ENCODE data around the gene MINDY4B.
"Not testable (repeated sequence)": the region's sequence is repeated elsewhere in the genome, so short reads cannot be mapped to it uniquely, and the experiment has no call there.

The MINDY4B gene

GRCh38 chr3:150874666-150875219 lies 30.5 kb downstream of the MINDY4B start:
- DNase-seq = no peak
- Mint-ChIP-seq H3K4me3 (no peak overlapping the region), H3K27ac (no peak overlapping the region), H3K36me3 (ENCODE audit: low read depth) (no peaks in the 10 kb centered on the region), H3K27me3 (ENCODE audit: low read depth, poor library complexity) (no peaks in the 10 kb centered on the region), H3K9me3 (no peaks in the 10 kb centered on the region), H3K4me1 (peaks cover 49% of the 10 kb centered on the region)
- TF ChIP-seq, protein P1, sequence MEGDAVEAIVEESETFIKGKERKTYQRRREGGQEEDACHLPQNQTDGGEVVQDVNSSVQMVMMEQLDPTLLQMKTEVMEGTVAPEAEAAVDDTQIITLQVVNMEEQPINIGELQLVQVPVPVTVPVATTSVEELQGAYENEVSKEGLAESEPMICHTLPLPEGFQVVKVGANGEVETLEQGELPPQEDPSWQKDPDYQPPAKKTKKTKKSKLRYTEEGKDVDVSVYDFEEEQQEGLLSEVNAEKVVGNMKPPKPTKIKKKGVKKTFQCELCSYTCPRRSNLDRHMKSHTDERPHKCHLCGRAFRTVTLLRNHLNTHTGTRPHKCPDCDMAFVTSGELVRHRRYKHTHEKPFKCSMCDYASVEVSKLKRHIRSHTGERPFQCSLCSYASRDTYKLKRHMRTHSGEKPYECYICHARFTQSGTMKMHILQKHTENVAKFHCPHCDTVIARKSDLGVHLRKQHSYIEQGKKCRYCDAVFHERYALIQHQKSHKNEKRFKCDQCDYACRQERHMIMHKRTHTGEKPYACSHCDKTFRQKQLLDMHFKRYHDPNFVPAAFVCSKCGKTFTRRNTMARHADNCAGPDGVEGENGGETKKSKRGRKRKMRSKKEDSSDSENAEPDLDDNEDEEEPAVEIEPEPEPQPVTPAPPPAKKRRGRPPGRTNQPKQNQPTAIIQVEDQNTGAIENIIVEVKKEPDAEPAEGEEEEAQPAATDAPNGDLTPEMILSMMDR (IDR thresholded peaks at IDR 0.05) = no peak

GRCh38 chr3:150871192-150871591 lies 34.0 kb downstream of the MINDY4B start:
- no peak for DNase-seq
- Mint-ChIP-seq H3K27ac (no peak overlapping the region), H3K9me3 (peaks cover 2% of the 10 kb centered on the region), H3K4me3 (no peak overlapping the region), H3K27me3 (ENCODE audit: low read depth, poor library complexity) (peaks cover 4% of the 10 kb centered on the region), H3K4me1 (peaks cover 19% of the 10 kb centered on the region), H3K36me3 (ENCODE audit: low read depth) (no peaks in the 10 kb centered on the region)
- TF ChIP-seq, protein P1 (IDR thresholded peaks at IDR 0.05) = no peak

- Mint-ChIP-seq H3K27ac (no peak overlapping the region), H3K4me1 (peaks cover 11% of the 10 kb centered on the region), H3K27me3 (ENCODE audit: low read depth, poor library complexity) (peaks cover 4% of the 10 kb centered on the region), H3K9me3 (peaks cover 3% of the 10 kb centered on the region), H3K4me3 (no peak overlapping the region), H3K36me3 (ENCODE audit: low read depth) (no peaks in the 10 kb centered on the region)
- TF ChIP-seq, protein P1 (IDR thresholded peaks at IDR 0.05) = no peak
- no peak for DNase-seq
These were observed 34.8 kb downstream of the MINDY4B start for GRCh38 chr3:150870406-150870805.

DNA sequence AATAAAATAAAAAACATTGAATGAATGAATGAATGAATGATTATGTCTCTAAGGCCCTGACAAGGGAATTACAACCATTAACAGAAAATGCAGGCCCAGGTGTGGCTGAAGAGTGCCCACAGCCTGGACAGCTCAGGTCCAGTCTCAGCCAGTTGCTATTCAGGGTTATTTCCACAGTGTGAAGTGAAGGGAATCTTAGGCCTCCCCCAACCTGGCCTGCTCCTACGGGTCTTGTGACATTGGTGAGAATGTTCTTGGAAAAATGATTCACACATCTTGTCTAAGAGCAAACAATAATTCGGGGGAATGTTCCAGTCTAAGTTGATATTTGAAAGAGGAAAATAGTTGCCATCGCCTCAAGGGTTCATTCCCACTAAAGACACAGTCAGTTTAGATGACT lies 37.0 kb downstream of the MINDY4B start:
- TF ChIP-seq, protein P1 (IDR thresholded peaks at IDR 0.05) = no peak
- Mint-ChIP-seq H3K27me3 (ENCODE audit: low read depth, poor library complexity) (peaks cover 4% of the 10 kb centered on the region), H3K27ac (no peak overlapping the region), H3K36me3 (ENCODE audit: low read depth) (no peaks in the 10 kb centered on the region), H3K4me1 (peaks cover 6% of the 10 kb centered on the region), H3K4me3 (no peak overlapping the region), H3K9me3 (peaks cover 19% of the 10 kb centered on the region)
- no peak for DNase-seq

DNA sequence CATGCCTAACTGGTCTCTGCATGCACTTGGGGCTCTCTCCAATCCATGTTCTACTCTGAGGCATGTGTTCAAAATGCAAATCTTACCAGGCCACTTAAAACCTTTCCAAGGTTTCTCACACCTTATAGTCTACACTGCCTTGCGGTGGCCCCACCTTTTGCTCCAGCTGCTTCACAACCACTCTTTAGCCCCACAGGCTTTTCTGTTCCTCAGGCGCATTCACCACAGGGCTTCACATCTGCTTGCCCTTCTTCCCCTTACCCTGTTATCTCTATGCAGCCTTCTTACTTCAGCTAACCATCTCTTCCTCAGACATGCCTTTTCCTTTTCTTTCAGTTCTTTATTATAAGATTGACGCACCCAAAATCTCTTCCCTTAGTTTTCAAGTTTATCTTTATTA lies 37.8 kb downstream of the MINDY4B start:
- Mint-ChIP-seq H3K9me3 (peaks cover 27% of the 10 kb centered on the region), H3K36me3 (ENCODE audit: low read depth) (peaks cover 6% of the 10 kb centered on the region), H3K27ac (no peak overlapping the region), H3K4me3 (no peak overlapping the region), H3K27me3 (ENCODE audit: low read depth, poor library complexity) (peaks cover 4% of the 10 kb centered on the region), H3K4me1 (peaks cover 6% of the 10 kb centered on the region)
- TF ChIP-seq, protein P1 (IDR thresholded peaks at IDR 0.05) = no peak
- DNase-seq = no peak

- peaks cover 12% of the 10 kb centered on the region for H3K27me3 Mint-ChIP-seq (ENCODE audit: low read depth, poor library complexity)
- H3K9me3 Mint-ChIP-seq = peaks cover 36% of the 10 kb centered on the region
- not testable (repeated sequence) for H3K4me1 Mint-ChIP-seq, H3K27ac Mint-ChIP-seq, DNase-seq, H3K4me3 Mint-ChIP-seq
- peaks cover 11% of the 10 kb centered on the region for H3K36me3 Mint-ChIP-seq (ENCODE audit: low read depth)
These were observed 41.3 kb downstream of the MINDY4B start for GRCh38 chr3:150863921-150864320.
